GM04503 (cell line): ENCODE data around the gene ZNF799.
"Not testable (repeated sequence)": the region's sequence is repeated elsewhere in the genome, so short reads cannot be mapped to it uniquely, and the experiment has no call there.

Experiments used
- DNase-seq: peaks from one replicate; pipeline ENCODE4 v3.0.0-alpha.2; 2012; ENCODE audit warnings: low read depth

The ZNF799 gene

GRCh38 chr19:12362236-12362635 lies 38.8 kb downstream of the ZNF799 start:
- not testable (repeated sequence) for DNase-seq

GRCh38 chr19:12353375-12353774 lies 47.7 kb downstream of the ZNF799 start:
- DNase-seq = no peak

- DNase-seq = no peak
These were observed 50.2 kb downstream of the ZNF799 start for GRCh38 chr19:12350890-12351197.

- no peak for DNase-seq
These were observed 50.7 kb downstream of the ZNF799 start for GRCh38 chr19:12350185-12350889.

GRCh38 chr19:12346896-12347295 lies 54.2 kb downstream of the ZNF799 start:
- no peak for DNase-seq

- DNase-seq = no peak
These were observed 55.9 kb downstream of the ZNF799 start for GRCh38 chr19:12345197-12345596.
